ENCODE measurements around the gene KIF6.

DNA sequence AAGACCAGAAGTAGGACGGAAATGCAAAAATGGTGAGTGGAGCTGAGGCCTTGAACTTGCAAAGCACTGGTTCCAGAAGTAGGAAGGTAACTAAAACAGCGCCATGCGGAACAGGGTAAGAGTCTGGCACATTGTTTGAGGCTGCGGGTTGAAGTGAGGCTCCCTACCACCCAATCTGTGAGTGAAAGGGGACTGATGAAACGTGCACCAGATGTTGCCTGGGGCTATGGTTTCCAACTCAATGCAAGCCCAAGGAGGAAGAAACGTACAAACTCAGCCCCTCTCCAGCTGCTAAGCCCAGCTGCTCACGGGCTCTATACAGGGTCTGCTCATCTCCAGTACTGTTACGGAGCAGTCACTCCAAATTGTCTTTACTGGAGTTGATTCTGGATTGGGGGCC is 334.0 kb downstream of the KIF6 start:
- TF ChIP-seq CTCF (IDR thresholded peaks at IDR 0.05) (no peak), POLR2A (IDR thresholded peaks at IDR 0.05) (no peak)
